Neural cell (in vitro differentiated cells): ENCODE measurements around the gene SLC35G1. TPM values are rescaled to one million over a fixed set of nuclear protein-coding genes. Genes with fewer than 3 reads are reported as not detected.

Experiments
- H2AFZ ChIP-seq: fragments of 200-600, 300-800 bp; sonication (generic), shearing (Covaris generic); 2 replicates; pipeline ENCODE4 v1.6.0; 2014; ENCODE audit warnings: low read depth, mild to moderate bottlenecking, antibody characterized with exemption, low read length, moderate library complexity
- H3F3A ChIP-seq: fragments of 200-600 bp; shearing (Covaris generic); 2 replicates; pipeline ENCODE4 v1.6.1; 2016; ENCODE audit warnings: mild to moderate bottlenecking, moderate library complexity, mixed read lengths, antibody characterized with exemption, low read length; ENCODE audit not compliant: insufficient read depth, poor library complexity, severe bottlenecking
- H3K27ac ChIP-seq: fragments of 200-600, 300-800 bp; sonication (generic), shearing (Covaris generic); 2 replicates; pipeline ENCODE4 v1.5.1; 2014; ENCODE audit warnings: mild to moderate bottlenecking, low read length, moderate library complexity
- H3K27me3 ChIP-seq: fragments of 300-800, 200-600 bp; sonication (generic), shearing (Covaris generic); 2 replicates; pipeline ENCODE4 v1.6.0; 2014; ENCODE audit warnings: mild to moderate bottlenecking, low read depth, low read length, moderate library complexity; ENCODE audit not compliant: insufficient read depth
- H3K36me3 ChIP-seq: fragments of 300-800, 200-600 bp; sonication (generic), shearing (Covaris generic); 2 replicates; pipeline ENCODE4 v1.5.1; 2014; ENCODE audit warnings: mild to moderate bottlenecking, antibody characterized with exemption, low read length, moderate library complexity; ENCODE audit not compliant: insufficient read depth
- H3K4me2 ChIP-seq: fragments of 300-800, 200-600 bp; sonication (generic), shearing (Covaris generic); 2 replicates; pipeline ENCODE4 v1.6.0; 2014; ENCODE audit warnings: mild to moderate bottlenecking, low read length
- H3K4me3 ChIP-seq: fragments of 300-800, 200-600 bp; sonication (generic), shearing (Covaris generic); 2 replicates; pipeline ENCODE4 v1.5.1; 2014; ENCODE audit warnings: mild to moderate bottlenecking, low read length, moderate library complexity
- H3K79me2 ChIP-seq: fragments of 200-600 bp; shearing (Covaris generic); replicated peaks from 2 replicates; pipeline ENCODE4 v1.6.0; 2014; ENCODE audit warnings: mild to moderate bottlenecking, low read length, moderate library complexity; ENCODE audit not compliant: insufficient read depth
- H3K9ac ChIP-seq: fragments of 300-800, 200-600 bp; sonication (generic), shearing (Covaris generic); 2 replicates; pipeline ENCODE4 v1.6.1; 2016; ENCODE audit warnings: mild to moderate bottlenecking, low read length, mixed read lengths
- H3K9me2 ChIP-seq: fragments of 200-600 bp; shearing (Covaris generic); 2 replicates; pipeline ENCODE4 v1.6.1; 2016; ENCODE audit warnings: mild to moderate bottlenecking, low read length, mixed read lengths; ENCODE audit not compliant: insufficient read depth
- H3K9me3 ChIP-seq: fragments of 200-600, 300-800 bp; sonication (generic), shearing (Covaris generic); 2 replicates; pipeline ENCODE4 v1.6.1; 2016; ENCODE audit warnings: mild to moderate bottlenecking, mixed run types, low read length, moderate library complexity, mixed read lengths
- H4K20me1 ChIP-seq: fragments of 200-600 bp; shearing (Covaris generic); 2 replicates; pipeline ENCODE4 v1.6.1; 2016; ENCODE audit warnings: mild to moderate bottlenecking, mixed run types; ENCODE audit not compliant: insufficient read depth
- EP300 ChIP-seq: fragments of 450-650 bp; conservative IDR thresholded peaks from 2 replicates; pipeline ENCODE4 v1.6.1; 2014; ENCODE audit warnings: antibody characterized with exemption, mild to moderate bottlenecking, moderate library complexity; ENCODE audit not compliant: poor library complexity, severe bottlenecking
- EZH2 ChIP-seq: fragments of 200-600, 300-800 bp; shearing (Covaris generic), sonication (generic); IDR thresholded peaks from 2 replicates; pipeline ENCODE4 v1.6.1; 2014; ENCODE audit warnings: antibody characterized with exemption, low read length, borderline replicate concordance, mild to moderate bottlenecking; ENCODE audit not compliant: insufficient read depth, poor library complexity, severe bottlenecking
- MXI1 ChIP-seq: fragments of 450-650 bp; conservative IDR thresholded peaks from 2 replicates; pipeline ENCODE4 v1.6.1; 2014; ENCODE audit warnings: antibody characterized with exemption, mild to moderate bottlenecking; ENCODE audit not compliant: poor library complexity, severe bottlenecking
- POLR2AphosphoS5 ChIP-seq: IDR thresholded peaks from 2 replicates; pipeline ENCODE4 v1.6.1; 2012
- REST ChIP-seq: IDR thresholded peaks from 2 replicates; pipeline ENCODE4 v1.6.1; 2012; ENCODE audit warnings: borderline replicate concordance
- SMC3 ChIP-seq: fragments of 450-650 bp; conservative IDR thresholded peaks from 2 replicates; pipeline ENCODE4 v1.6.1; 2014; ENCODE audit warnings: antibody characterized with exemption, mild to moderate bottlenecking, moderate library complexity; ENCODE audit not compliant: poor library complexity
- TAF1 ChIP-seq: IDR thresholded peaks from 2 replicates; pipeline ENCODE4 v1.6.1; 2012; ENCODE audit warnings: low read depth
- polyA plus RNA-seq: library from polyadenylated mRNA; depleted of rRNA; stranded (reverse); fragments of >200 nt; gene quantifications from 2 replicates; pipeline ENCODE4 v1.2.3, GENCODE V29; 2014

The SLC35G1 gene
- polyA plus RNA-seq, 1 donor from 2014 or later = 3.3 TPM

GRCh38 chr10:93951905-93952304 lies 58.1 kb downstream of the SLC35G1 start:
- H3K9me2 ChIP-seq = no peaks in the 10 kb centered on the region
- H3K27ac ChIP-seq = no peak overlapping the region
- H3K4me2 ChIP-seq = no peak overlapping the region
- no peak overlapping the region for H2AFZ ChIP-seq
- no peaks in the 10 kb centered on the region for H3K27me3 ChIP-seq
- no peak overlapping the region for H3K9ac ChIP-seq
- no peak overlapping the region for H3K4me3 ChIP-seq
- H3K36me3 ChIP-seq = no peaks in the 10 kb centered on the region
- H3F3A ChIP-seq = no peaks in the 10 kb centered on the region
- TF ChIP-seq EZH2 = no peak
- TF ChIP-seq TAF1 = no peak
- TF ChIP-seq MXI1 = no peak
- no peak for TF ChIP-seq SMC3
- TF ChIP-seq REST = no peak
- TF ChIP-seq POLR2AphosphoS5 = no peak
- TF ChIP-seq EP300 = no peak
- no peaks in the 10 kb centered on the region for H3K9me3 ChIP-seq
- no peaks in the 10 kb centered on the region for H3K79me2 ChIP-seq
- no peaks in the 10 kb centered on the region for H4K20me1 ChIP-seq

Other genes with a start within 250 kb of the SLC35G1 start
- gene FRA10AC1, start 191.4 kb upstream of the SLC35G1 start, polyA plus RNA-seq = 15.7 and 22.8 TPM in 2 replicates
- 2.1 and 2.5 TPM in 2 replicates for gene LGI1, start 136.0 kb upstream of the SLC35G1 start, polyA plus RNA-seq
- gene PLCE1, start 100.0 kb downstream of the SLC35G1 start, polyA plus RNA-seq = 0.18 and 0.22 TPM in 2 replicates